ENCODE data around the gene TBX18. TPM values are rescaled to one million over a fixed set of nuclear protein-coding genes. Genes with fewer than 3 reads are reported as not detected.
A peak's percentile ranks its signal among the peaks of the same experiment; 100 is the strongest.

Gene TBX18
- total and polyA plus RNA-seq, 9 of the 15 experiments (the other 6 are each of a cell fraction or from before 2014, with no cell fraction given), result 4.0 to 36.1 (median 20.7) TPM

GRCh38 chr6:84764332-84765049 lies at the start of gene TBX18 (continued):
- TF ChIP-seq PRDM10 (IDR thresholded peaks at IDR 0.05; ENCODE audit: partially characterized antibody), result no peak
- no peak for TF ChIP-seq MCM2 (IDR thresholded peaks at IDR 0.05; ENCODE audit: low read depth)
- no peak for TF ChIP-seq ZNF354B (CRISPR knock-in tag; IDR thresholded peaks at IDR 0.05)
- TF ChIP-seq, protein P1, sequence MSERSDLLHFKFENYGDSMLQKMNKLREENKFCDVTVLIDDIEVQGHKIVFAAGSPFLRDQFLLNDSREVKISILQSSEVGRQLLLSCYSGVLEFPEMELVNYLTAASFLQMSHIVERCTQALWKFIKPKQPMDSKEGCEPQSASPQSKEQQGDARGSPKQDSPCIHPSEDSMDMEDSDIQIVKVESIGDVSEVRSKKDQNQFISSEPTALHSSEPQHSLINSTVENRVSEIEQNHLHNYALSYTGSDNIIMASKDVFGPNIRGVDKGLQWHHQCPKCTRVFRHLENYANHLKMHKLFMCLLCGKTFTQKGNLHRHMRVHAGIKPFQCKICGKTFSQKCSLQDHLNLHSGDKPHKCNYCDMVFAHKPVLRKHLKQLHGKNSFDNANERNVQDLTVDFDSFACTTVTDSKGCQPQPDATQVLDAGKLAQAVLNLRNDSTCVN (CRISPR knock-in tag; IDR thresholded peaks at IDR 0.05), result no peak
- TF ChIP-seq ZNF3 (CRISPR knock-in tag; IDR thresholded peaks at IDR 0.05), result no peak
- TF ChIP-seq ZSCAN32 (CRISPR knock-in tag; IDR thresholded peaks at IDR 0.05), result no peak
- TF ChIP-seq POLR3A (IDR thresholded peaks at IDR 0.05; ENCODE audit: borderline replicate concordance, extremely low read depth, insufficient read depth, insufficient read length), result no peak
- no peak for TF ChIP-seq FUS (optimal IDR thresholded peaks at IDR 0.05; ENCODE audit: low read depth, low read length)
- no peak for TF ChIP-seq ZNF384 (IDR thresholded peaks at IDR 0.05; ENCODE audit: low read depth, low read length)
- no peak for TF ChIP-seq ADNP (tag; IDR thresholded peaks at IDR 0.05)
- no peak for TF ChIP-seq HDAC8 (tag; IDR thresholded peaks at IDR 0.05)
- TF ChIP-seq, protein P2, sequence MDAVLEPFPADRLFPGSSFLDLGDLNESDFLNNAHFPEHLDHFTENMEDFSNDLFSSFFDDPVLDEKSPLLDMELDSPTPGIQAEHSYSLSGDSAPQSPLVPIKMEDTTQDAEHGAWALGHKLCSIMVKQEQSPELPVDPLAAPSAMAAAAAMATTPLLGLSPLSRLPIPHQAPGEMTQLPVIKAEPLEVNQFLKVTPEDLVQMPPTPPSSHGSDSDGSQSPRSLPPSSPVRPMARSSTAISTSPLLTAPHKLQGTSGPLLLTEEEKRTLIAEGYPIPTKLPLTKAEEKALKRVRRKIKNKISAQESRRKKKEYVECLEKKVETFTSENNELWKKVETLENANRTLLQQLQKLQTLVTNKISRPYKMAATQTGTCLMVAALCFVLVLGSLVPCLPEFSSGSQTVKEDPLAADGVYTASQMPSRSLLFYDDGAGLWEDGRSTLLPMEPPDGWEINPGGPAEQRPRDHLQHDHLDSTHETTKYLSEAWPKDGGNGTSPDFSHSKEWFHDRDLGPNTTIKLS (IDR thresholded peaks at IDR 0.05; ENCODE audit: borderline replicate concordance, low read depth), result peak; percentile 71
- TF ChIP-seq MLLT1 (IDR thresholded peaks at IDR 0.05), result 0 out of 4 replicates have a peak, but pooled peaks of 1 of the 2 experiments have one; percentile 16
